Stimulated activated CD8-positive, alpha-beta memory T cell treated with anti-CD3 and anti-CD28 coated beads, Interleukin-4, amount 100 ng/mL, for 4 hours (primary cell): ENCODE measurements around the gene CDKN2B.

Experiments
- DNase-seq, 2 donors: peaks; one replicate each; pipeline ENCODE4 v3.0.0-alpha.2; 2020; ENCODE audit warnings: low read depth in 2 of 2, low spot score in 1 of 2

CDKN2B gene

GRCh38 chr9:22035591-22036011 lies 26.5 kb upstream of the CDKN2B start:
- DNase-seq = no peak

- no peak for DNase-seq
These were observed 24.0 kb upstream of the CDKN2B start for GRCh38 chr9:22033012-22033630.

GRCh38 chr9:22031655-22032411 lies 22.7 kb upstream of the CDKN2B start:
- no peak for DNase-seq

GRCh38 chr9:22030101-22030598 lies 21.0 kb upstream of the CDKN2B start:
- DNase-seq = no peak

- no peak for DNase-seq
These were observed 20.1 kb upstream of the CDKN2B start for GRCh38 chr9:22029231-22029630.

- no peak for DNase-seq
These were observed 19.3 kb upstream of the CDKN2B start for GRCh38 chr9:22028394-22028793.

- no peak for DNase-seq
These were observed 17.6 kb upstream of the CDKN2B start for GRCh38 chr9:22026696-22027095.

- no peak for DNase-seq
These were observed 13.3 kb upstream of the CDKN2B start for GRCh38 chr9:22022396-22022795.

GRCh38 chr9:22010866-22011625 lies 1.9 kb upstream of the CDKN2B start:
- DNase-seq = no peak

GRCh38 chr9:22009506-22009867 lies 382 bp upstream of the CDKN2B start:
- DNase-seq = no peak

GRCh38 chr9:22008384-22008716 lies 755 bp downstream of the CDKN2B start:
- no peak for DNase-seq

- DNase-seq = no peak
These were observed 3.2 kb downstream of the CDKN2B start for GRCh38 chr9:22005702-22006606.

GRCh38 chr9:22005021-22005701 lies 3.9 kb downstream of the CDKN2B start:
- DNase-seq = no peak

- no peak for DNase-seq
These were observed 7.1 kb downstream of the CDKN2B start for GRCh38 chr9:22002038-22002437.

GRCh38 chr9:21998026-21998425 lies 11.1 kb downstream of the CDKN2B start:
- no peak for DNase-seq

- DNase-seq = no peak
These were observed 11.6 kb downstream of the CDKN2B start for GRCh38 chr9:21997480-21997879.

GRCh38 chr9:21996858-21997257 lies 12.2 kb downstream of the CDKN2B start:
- no peak for DNase-seq

- DNase-seq = no peak
These were observed 12.7 kb downstream of the CDKN2B start for GRCh38 chr9:21996438-21996837.

- no peak for DNase-seq
These were observed 13.3 kb downstream of the CDKN2B start for GRCh38 chr9:21995666-21996398.
